ENCODE results near the gene SLC6A1. TPM values are rescaled to one million over a fixed set of nuclear protein-coding genes. Genes with fewer than 3 reads are reported as not detected.

The SLC6A1 gene
- total RNA-seq, 2 donors from 2014 or later, result 0.05 to 0.21 TPM

DNA sequence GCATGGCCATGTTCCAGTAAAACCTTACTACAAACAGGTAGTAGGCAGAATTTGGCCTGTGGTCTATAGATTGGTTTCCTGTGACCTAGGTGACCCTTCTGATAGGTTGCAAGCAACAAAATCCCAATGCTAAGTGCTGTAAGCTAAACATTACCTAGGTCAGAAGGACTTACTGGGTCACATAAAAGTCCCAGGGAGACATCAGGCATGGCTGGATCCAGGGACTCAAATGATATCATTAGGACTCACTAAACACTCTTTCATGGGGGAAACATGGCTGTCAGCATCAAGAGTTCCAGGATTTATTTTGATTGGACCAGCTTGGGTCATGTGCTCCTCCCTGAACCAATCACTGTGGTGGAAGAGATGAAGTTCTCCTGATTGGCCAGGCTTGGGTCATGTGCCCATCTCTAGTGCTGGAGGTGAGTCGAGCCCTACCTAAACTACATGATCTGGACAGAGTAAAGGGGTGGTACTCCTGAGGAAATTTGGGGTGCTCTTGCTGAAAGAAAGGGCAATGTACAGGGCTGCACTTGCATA is 16.8 kb upstream of the SLC6A1 start:
- Histone ChIP-seq H3K9ac (ENCODE audit: low read depth in 2 of 2, low read length in 2 of 2) (no peak overlapping the region), H3K27me3 (no peaks in the 10 kb centered on the region), H3K4me1 (no peaks in the 10 kb centered on the region), H3K27ac (no peak overlapping the region), H3K36me3 (no peaks in the 10 kb centered on the region), H3K9me3 (no peaks in the 10 kb centered on the region), H3K4me3 (no peak overlapping the region)
- intact Hi-C loops (cut with DNase I), result no loop called here
- TF ChIP-seq, protein P1, sequence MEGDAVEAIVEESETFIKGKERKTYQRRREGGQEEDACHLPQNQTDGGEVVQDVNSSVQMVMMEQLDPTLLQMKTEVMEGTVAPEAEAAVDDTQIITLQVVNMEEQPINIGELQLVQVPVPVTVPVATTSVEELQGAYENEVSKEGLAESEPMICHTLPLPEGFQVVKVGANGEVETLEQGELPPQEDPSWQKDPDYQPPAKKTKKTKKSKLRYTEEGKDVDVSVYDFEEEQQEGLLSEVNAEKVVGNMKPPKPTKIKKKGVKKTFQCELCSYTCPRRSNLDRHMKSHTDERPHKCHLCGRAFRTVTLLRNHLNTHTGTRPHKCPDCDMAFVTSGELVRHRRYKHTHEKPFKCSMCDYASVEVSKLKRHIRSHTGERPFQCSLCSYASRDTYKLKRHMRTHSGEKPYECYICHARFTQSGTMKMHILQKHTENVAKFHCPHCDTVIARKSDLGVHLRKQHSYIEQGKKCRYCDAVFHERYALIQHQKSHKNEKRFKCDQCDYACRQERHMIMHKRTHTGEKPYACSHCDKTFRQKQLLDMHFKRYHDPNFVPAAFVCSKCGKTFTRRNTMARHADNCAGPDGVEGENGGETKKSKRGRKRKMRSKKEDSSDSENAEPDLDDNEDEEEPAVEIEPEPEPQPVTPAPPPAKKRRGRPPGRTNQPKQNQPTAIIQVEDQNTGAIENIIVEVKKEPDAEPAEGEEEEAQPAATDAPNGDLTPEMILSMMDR (IDR thresholded peaks at IDR 0.05), result no peak
- no peak for DNase-seq

DNA sequence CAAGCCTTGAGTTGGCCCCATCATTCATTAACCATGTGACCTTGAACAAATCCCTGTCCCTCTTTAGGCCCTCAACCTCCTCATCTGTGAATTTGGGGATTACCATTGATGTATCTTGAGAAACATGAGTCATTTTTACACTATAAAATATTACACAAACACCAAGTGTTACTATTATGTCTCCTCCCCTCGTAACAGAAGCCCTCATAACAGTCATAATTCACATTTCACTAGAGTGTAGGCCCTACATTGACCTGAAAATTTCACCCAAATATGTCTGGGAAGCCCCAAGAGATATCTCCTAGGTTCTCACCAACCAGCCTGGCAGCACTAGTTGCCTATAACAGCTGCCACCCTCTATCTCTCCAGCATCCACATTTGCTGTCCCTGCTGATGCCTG is 15.8 kb upstream of the SLC6A1 start:
- Histone ChIP-seq H3K27ac (no peak overlapping the region), H3K4me3 (no peak overlapping the region), H3K27me3 (no peaks in the 10 kb centered on the region), H3K4me1 (no peaks in the 10 kb centered on the region), H3K9me3 (no peaks in the 10 kb centered on the region), H3K36me3 (no peaks in the 10 kb centered on the region), H3K9ac (ENCODE audit: low read depth in 2 of 2, low read length in 2 of 2) (no peak overlapping the region)
- DNase-seq, result no peak
- TF ChIP-seq, protein P1 (IDR thresholded peaks at IDR 0.05), result no peak
- intact Hi-C loops (cut with DNase I), result no loop called here

DNA sequence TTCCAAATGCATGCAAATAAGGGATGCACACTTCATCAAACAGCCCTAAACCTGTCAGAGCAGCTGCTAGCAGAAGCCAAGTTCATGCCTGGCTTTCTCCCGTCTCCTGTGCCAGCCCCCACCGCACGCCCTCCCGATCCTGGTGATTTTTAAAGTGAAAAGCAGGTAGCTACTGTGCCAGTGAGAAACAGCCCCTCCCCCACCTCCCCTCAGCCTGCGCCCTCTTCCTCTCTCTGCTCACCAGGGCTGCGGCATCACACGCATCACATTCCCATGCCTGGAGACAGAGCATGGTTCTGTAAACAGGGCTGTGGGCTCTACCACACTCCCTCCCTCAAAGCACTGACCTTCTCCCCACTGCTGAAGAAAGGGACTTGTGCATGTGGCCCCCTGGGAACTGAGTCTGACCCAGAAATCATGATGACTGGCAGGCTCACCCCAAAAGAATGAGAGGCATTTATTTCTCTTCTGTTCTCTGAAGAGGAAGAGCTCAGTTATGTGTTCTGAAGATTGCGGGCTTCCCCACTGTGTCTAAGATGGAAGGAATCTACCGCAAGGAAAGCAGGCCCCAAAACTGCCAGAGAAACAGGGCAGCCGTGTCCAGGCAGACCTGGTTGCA is 14.5 kb upstream of the SLC6A1 start:
- Histone ChIP-seq H3K4me1 (no peaks in the 10 kb centered on the region), H3K4me3 (no peak overlapping the region), H3K27ac (no peak overlapping the region), H3K9ac (ENCODE audit: low read depth in 2 of 2, low read length in 2 of 2) (no peak overlapping the region), H3K36me3 (no peaks in the 10 kb centered on the region), H3K27me3 (no peaks in the 10 kb centered on the region), H3K9me3 (no peaks in the 10 kb centered on the region)
- DNase-seq, result no peak
- intact Hi-C loops (cut with DNase I), result no loop called here
- TF ChIP-seq, protein P1 (IDR thresholded peaks at IDR 0.05), result no peak

DNA sequence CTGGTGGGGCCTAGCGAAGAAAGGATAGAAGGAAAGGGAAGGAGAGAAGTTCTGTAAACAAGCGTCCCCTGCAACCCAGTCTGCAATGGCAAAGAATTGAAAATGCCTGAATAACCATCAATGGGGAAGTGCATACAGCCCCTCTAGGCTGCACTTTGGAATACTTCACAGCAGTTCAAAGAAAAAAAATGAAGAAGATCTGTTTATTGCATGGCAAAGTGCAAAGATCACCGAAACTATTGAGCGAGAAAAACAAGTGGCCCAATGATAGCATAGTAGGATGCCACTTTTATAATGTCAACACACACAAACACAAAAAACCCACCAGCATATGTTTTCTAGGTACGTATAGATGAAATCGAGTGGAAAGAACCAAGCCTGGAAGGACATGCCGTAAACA is 13.6 kb upstream of the SLC6A1 start:
- TF ChIP-seq, protein P1 (IDR thresholded peaks at IDR 0.05), result no peak
- Histone ChIP-seq H3K4me1 (no peaks in the 10 kb centered on the region), H3K36me3 (no peaks in the 10 kb centered on the region), H3K4me3 (no peak overlapping the region), H3K27ac (no peak overlapping the region), H3K27me3 (no peaks in the 10 kb centered on the region), H3K9ac (ENCODE audit: low read depth in 2 of 2, low read length in 2 of 2) (no peak overlapping the region), H3K9me3 (no peaks in the 10 kb centered on the region)
- no peak for DNase-seq
- intact Hi-C loops (cut with DNase I), result no loop called here

DNA sequence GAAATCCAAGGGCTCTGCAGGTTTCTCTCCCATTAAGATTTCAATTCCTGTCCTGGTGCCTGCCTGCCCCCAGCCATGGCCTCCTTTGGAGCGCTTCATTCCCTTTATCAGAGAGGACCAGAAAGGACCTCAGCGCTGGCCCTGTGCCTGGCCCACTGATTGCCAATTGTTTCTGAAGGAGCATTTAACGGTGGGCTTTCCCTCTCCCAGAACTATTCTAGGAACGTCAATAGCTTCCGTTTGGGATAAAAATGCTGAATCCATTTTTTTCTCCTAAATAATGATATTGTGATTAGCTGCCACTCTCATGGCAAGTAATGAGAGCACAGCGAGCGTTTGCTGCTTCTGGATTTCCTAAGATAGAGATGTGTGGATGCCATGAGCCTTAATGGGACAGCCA is 12.2 kb upstream of the SLC6A1 start:
- Histone ChIP-seq H3K27me3 (no peaks in the 10 kb centered on the region), H3K27ac (no peak overlapping the region), H3K4me1 (no peaks in the 10 kb centered on the region), H3K4me3 (no peak overlapping the region), H3K9me3 (no peaks in the 10 kb centered on the region), H3K9ac (ENCODE audit: low read depth in 2 of 2, low read length in 2 of 2) (no peak overlapping the region), H3K36me3 (no peaks in the 10 kb centered on the region)
- DNase-seq, result no peak
- intact Hi-C loops (cut with DNase I), result no loop called here
- TF ChIP-seq, protein P1 (IDR thresholded peaks at IDR 0.05), result no peak
